Measurements from ENCODE around the gene EFR3B.

EFR3B gene

DNA sequence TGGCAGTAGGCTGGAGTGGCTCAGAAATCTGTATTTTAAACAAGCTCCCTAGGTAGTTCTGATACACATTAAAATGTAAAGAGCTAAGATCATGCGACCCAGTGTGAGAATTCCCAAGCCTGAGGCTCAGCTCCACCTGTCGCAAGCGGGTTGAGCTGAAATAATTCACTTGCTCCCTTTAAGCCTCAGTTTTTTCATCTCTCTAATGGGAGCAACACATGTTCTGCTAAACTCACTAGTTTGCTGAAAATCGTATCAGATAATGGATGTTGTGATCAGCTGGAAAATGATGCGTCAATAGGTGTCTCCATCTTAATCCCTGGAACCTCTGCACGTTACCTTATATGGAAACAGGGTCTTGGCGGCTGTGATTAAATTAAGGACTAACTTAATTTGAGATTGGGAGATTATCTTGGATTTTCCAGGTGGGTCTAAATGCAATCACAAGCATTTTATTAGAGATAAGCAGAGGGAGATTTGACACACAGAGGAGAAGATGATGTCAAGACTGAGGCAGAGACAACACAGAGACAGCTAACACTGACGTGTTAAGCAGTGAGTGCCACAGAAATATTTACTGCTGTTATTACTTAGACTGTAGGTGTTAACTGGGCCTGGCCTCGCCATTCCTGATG is 73.5 kb downstream of the EFR3B start:
- H3K27ac ChIP-seq, result no peak overlapping the region
- TF ChIP-seq, protein P1, sequence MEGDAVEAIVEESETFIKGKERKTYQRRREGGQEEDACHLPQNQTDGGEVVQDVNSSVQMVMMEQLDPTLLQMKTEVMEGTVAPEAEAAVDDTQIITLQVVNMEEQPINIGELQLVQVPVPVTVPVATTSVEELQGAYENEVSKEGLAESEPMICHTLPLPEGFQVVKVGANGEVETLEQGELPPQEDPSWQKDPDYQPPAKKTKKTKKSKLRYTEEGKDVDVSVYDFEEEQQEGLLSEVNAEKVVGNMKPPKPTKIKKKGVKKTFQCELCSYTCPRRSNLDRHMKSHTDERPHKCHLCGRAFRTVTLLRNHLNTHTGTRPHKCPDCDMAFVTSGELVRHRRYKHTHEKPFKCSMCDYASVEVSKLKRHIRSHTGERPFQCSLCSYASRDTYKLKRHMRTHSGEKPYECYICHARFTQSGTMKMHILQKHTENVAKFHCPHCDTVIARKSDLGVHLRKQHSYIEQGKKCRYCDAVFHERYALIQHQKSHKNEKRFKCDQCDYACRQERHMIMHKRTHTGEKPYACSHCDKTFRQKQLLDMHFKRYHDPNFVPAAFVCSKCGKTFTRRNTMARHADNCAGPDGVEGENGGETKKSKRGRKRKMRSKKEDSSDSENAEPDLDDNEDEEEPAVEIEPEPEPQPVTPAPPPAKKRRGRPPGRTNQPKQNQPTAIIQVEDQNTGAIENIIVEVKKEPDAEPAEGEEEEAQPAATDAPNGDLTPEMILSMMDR (conservative IDR thresholded peaks at IDR 0.05), result no peak

DNA sequence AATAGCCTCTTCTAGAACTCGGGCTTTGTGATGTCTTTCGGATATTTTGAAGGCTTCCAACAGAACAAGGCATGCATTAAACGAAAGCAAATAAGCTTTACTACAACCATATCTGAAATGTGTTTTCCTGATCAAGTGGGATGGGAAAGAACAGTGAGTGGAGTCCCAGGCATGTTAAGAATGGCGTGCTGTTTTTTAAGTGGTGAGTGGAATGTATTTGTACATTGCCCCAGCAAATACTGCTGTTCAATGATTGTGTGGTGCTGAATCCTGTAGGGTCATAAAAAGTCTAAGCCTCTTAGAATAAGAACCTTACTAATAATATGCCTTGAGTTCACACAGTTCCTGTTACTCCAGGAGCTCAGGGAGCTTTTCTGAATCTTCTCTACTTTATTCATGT is 74.0 kb downstream of the EFR3B start:
- H3K27ac ChIP-seq, result no peak overlapping the region
- TF ChIP-seq, protein P1 (conservative IDR thresholded peaks at IDR 0.05), result no peak

DNA sequence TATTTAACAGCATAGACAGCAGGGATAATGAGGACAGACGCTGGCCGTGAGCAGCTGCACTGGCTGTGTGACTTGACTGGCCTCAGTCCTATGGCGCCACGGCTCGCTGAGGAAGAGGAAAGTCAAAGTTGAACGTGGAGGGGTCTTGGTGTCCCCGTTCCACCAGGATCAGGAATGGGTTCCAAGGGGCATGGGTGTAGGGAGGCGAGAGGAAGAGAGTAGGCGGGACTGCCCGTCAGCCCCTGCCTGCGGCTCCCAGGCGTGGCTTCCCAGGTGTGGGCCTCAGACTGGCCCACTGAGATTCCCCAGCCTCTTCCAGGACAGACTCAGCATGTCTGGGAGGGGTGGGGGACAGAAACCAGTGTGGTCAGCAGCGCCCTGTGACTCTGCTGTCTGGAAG is 75.1 kb downstream of the EFR3B start:
- TF ChIP-seq, protein P1 (conservative IDR thresholded peaks at IDR 0.05), result no peak
- no peak overlapping the region for H3K27ac ChIP-seq

DNA sequence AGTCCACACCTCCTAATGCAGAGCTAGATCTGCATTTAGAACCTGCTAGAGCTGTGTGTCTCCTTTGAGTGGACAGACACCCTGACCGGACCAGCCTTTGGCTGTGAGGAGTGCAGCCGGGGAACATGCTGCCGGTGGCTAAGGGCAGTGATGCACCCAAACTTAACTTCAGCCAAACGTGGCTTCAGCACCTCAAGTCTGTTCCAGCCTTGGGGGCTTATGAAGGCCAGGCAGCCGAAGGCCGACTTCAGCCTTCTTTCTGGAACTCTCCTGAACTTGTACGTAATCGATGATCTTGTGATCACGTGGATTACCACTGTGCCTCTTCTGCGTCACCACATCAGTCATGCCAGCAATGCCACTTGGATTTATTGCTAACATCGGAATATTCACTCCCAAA is 77.4 kb downstream of the EFR3B start:
- TF ChIP-seq, protein P1 (conservative IDR thresholded peaks at IDR 0.05), result no peak
- H3K27ac ChIP-seq, result no peak overlapping the region

DNA sequence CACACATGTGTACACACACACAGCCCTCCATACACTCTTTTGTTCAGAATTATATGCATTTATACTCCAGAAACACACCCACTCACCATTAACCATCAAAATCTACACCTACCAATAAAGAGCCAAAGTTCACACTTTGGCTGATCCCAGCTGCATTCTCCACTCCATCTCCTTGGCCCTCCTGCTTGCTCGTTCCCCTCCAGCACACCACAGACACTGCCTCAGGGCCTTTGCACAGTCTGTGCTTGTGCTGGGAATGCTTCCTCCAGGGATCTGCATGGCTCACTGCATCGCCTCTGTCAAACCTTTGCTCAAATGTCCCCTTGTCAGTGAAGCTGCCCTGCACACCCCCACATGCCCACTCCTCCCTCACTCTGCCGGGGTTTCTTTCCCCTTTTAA is 80.5 kb downstream of the EFR3B start:
- H3K27ac ChIP-seq, result no peak overlapping the region
- TF ChIP-seq, protein P1 (conservative IDR thresholded peaks at IDR 0.05), result no peak

DNA sequence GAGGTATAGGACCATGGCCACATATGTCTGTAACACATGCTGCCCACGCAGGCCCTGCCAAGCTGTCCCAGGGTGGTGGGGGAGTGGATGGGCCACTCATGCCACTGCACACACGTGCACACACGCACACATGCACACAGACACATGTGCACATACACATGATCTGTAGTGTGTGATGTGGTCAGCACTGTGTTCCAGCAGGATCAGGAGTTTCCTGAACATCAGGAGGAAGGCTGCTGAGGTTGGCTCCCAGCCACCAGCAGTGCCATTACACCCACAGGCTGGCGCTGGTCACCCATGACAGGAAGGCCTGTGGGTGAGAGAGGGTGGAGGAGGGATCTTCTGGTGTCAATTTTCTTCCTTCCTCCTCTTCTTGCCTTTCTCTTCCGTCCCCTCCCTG is 81.8 kb downstream of the EFR3B start:
- TF ChIP-seq, protein P1 (conservative IDR thresholded peaks at IDR 0.05), result no peak

DNA sequence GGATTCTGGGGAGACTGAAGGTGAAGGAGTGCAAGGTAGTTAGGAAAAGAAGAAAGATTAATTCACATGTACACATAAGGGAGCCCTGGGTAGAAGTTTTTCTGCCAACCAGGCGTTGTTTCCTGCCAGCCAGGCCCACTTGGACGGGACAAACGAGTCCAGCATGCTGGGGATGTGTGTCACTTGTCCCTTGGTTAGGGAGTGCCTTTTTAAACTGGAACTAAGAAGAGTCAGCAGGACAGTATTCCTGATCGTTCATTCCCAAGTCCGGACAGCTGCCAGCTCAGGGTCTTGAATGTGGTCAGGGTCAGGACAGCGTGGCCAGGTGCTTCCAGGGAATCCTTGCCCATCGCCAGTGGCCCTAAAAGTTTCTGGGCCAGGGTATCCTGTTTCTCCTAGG is 83.3 kb downstream of the EFR3B start:
- H3K27ac ChIP-seq, result no peak overlapping the region
- TF ChIP-seq, protein P1 (conservative IDR thresholded peaks at IDR 0.05), result no peak

More for the DNA sequence above, 81.8 kb downstream of the EFR3B start:
- H3K27ac ChIP-seq, result no peak overlapping the region

All from VCaP (cell line).